Fibroblast of lung (primary cell): Measurements from ENCODE around the gene CALCOCO1. TPM values are rescaled to one million over a fixed set of nuclear protein-coding genes. Genes with fewer than 3 reads are reported as not detected.

Experiments used
- DNase-seq, 2 donors: peaks; one replicate each; pipeline versions ENCODE4 v3.0.0 to v3.0.0-alpha.2; 2010; ENCODE audit warnings: low read depth in 2 of 2
- H2AFZ ChIP-seq: 2 replicates; pipeline ENCODE4 v1.5.1; 2012; ENCODE audit warnings: low read length, control low read depth, inconsistent platforms
- H3K27ac ChIP-seq: 2 replicates; pipeline ENCODE4 v1.5.1; 2011; ENCODE audit warnings: low read length, control low read depth; ENCODE audit not compliant: insufficient read depth
- H3K27me3 ChIP-seq: 2 replicates; pipeline ENCODE4 v1.5.1; 2011; ENCODE audit warnings: mild to moderate bottlenecking, low read length; ENCODE audit not compliant: control insufficient read depth, insufficient read depth
- H3K36me3 ChIP-seq: 2 replicates; pipeline ENCODE4 v1.5.1; 2011; ENCODE audit warnings: low read length; ENCODE audit not compliant: control insufficient read depth, insufficient read depth
- H3K4me1 ChIP-seq: 2 replicates; pipeline ENCODE4 v1.5.1; 2011; ENCODE audit warnings: low read length; ENCODE audit not compliant: control insufficient read depth, insufficient read depth; ENCODE audit errors: extremely low read depth
- H3K4me2 ChIP-seq: 2 replicates; pipeline ENCODE4 v1.5.1; 2011; ENCODE audit warnings: low read length, control low read depth; ENCODE audit not compliant: insufficient read depth; ENCODE audit errors: extremely low read depth
- H3K4me3 ChIP-seq, 4 experiments: fragments of 200-600 bp in 1 of 4; sonication (generic) in 1 of 4; replicated peaks in 1 of 4; 2 replicates each; pipeline ENCODE4 v1.5.1; 2011 to 2016; ENCODE audit warnings: low read length in 4 of 4, low read depth in 3 of 4, mild to moderate bottlenecking in 3 of 4, control low read depth in 2 of 4, inconsistent platforms in 1 of 4, mixed read lengths in 1 of 4; ENCODE audit not compliant: insufficient read depth in 1 of 4; ENCODE audit errors: control extremely low read depth in 1 of 4
- H3K79me2 ChIP-seq: 2 replicates; pipeline ENCODE4 v1.5.1; 2012; ENCODE audit warnings: mild to moderate bottlenecking, low read length, inconsistent platforms; ENCODE audit not compliant: control insufficient read depth, insufficient read depth
- H3K9ac ChIP-seq: 2 replicates; pipeline ENCODE4 v1.5.1; 2011; ENCODE audit warnings: mild to moderate bottlenecking, low read length, control low read depth; ENCODE audit not compliant: insufficient read depth
- H3K9me3 ChIP-seq: 2 replicates; pipeline ENCODE4 v1.5.1; 2012; ENCODE audit warnings: low read depth, low read length; ENCODE audit not compliant: control insufficient read depth, insufficient read depth
- H4K20me1 ChIP-seq: 2 replicates; pipeline ENCODE4 v1.5.1; 2011; ENCODE audit warnings: low read length; ENCODE audit not compliant: control insufficient read depth, insufficient read depth; ENCODE audit errors: extremely low read depth
- CTCF ChIP-seq, 2 donors: IDR thresholded peaks in 1 of 2; conservative IDR thresholded peaks in 1 of 2; 1 replicate in 1 of 2; 2 replicates in 1 of 2; pipeline ENCODE4 v1.5.1; 2011 to 2012; ENCODE audit warnings: low read length in 2 of 2, control low read depth in 1 of 2, inconsistent platforms in 1 of 2, low read depth in 1 of 2, mild to moderate bottlenecking in 1 of 2
- EZH2 ChIP-seq: IDR thresholded peaks from 2 replicates; pipeline ENCODE4 v1.5.1; 2012; ENCODE audit warnings: low read length, control low read depth, mild to moderate bottlenecking; ENCODE audit errors: missing control alignments
- polyA plus RNA-seq, 2 donors: library from polyadenylated mRNA; depleted of rRNA in 1 of 2; stranded (reverse) in 1 of 2; unstranded in 1 of 2; fragments of >200 nt; gene quantifications; 2 replicates each; pipeline ENCODE4 v1.2.1, GENCODE V29; 2011 to 2012; ENCODE audit warnings: missing spikeins in 1 of 2
- total RNA-seq: library from RNA; depleted of rRNA; stranded (reverse); fragments of >200 nt; gene quantifications from 2 replicates; pipeline ENCODE4 v1.2.1, GENCODE V29; 2014

Gene CALCOCO1
- total and polyA plus RNA-seq, 2 donors (not counting 1 experiment from before 2014, with no cell fraction given) = 116 to 125 TPM

GRCh38 chr12:53717319-53717718 is 9.9 kb downstream of the CALCOCO1 start:
- H3K27ac ChIP-seq = no peak overlapping the region

GRCh38 chr12:53714004-53714403 is 13.2 kb downstream of the CALCOCO1 start:
- no peaks in the 10 kb centered on the region for H3K4me1 ChIP-seq
- H3K27me3 ChIP-seq = no peaks in the 10 kb centered on the region
- H3K4me2 ChIP-seq = no peak overlapping the region
- H2AFZ ChIP-seq = no peak overlapping the region
- no peak overlapping the region for H3K4me3 ChIP-seq
- no peak overlapping the region for H3K27ac ChIP-seq
- TF ChIP-seq CTCF (conservative IDR thresholded peaks at IDR 0.05 in 1 of 2, IDR thresholded peaks at IDR 0.05 in 1 of 2; ENCODE audit: low read depth in 1 of 2, low read length in 2 of 2) (no peak), EZH2 (no peak)
- H3K9me3 ChIP-seq = no peaks in the 10 kb centered on the region
- H4K20me1 ChIP-seq = no peaks in the 10 kb centered on the region
- H3K9ac ChIP-seq = no peak overlapping the region
- peaks cover 11% of the 10 kb centered on the region for H3K36me3 ChIP-seq
- H3K79me2 ChIP-seq = no peaks in the 10 kb centered on the region
- no peak for DNase-seq

More at GRCh38 chr12:53717319-53717718, 9.9 kb downstream of the CALCOCO1 start:
- Histone ChIP-seq H3K9ac (no peak overlapping the region), H3K4me3 (no peak overlapping the region), H3K79me2 (no peaks in the 10 kb centered on the region), H3K4me2 (no peak overlapping the region), H3K27me3 (no peaks in the 10 kb centered on the region), H3K4me1 (no peaks in the 10 kb centered on the region), H2AFZ (no peak overlapping the region), H3K9me3 (no peaks in the 10 kb centered on the region), H3K36me3 (peaks cover 13% of the 10 kb centered on the region), H4K20me1 (no peaks in the 10 kb centered on the region)
- no peak for DNase-seq
- no peak for TF ChIP-seq EZH2
- TF ChIP-seq CTCF (conservative IDR thresholded peaks at IDR 0.05 in 1 of 2, IDR thresholded peaks at IDR 0.05 in 1 of 2; ENCODE audit: low read depth in 1 of 2, low read length in 2 of 2) = no peak

- TF ChIP-seq CTCF (conservative IDR thresholded peaks at IDR 0.05 in 1 of 2, IDR thresholded peaks at IDR 0.05 in 1 of 2; ENCODE audit: low read depth in 1 of 2, low read length in 2 of 2) = no peak
- no peak for TF ChIP-seq EZH2
- Histone ChIP-seq H3K4me2 (no peak overlapping the region), H2AFZ (no peak overlapping the region), H3K79me2 (no peaks in the 10 kb centered on the region), H3K4me3 (no peak overlapping the region), H3K27ac (no peak overlapping the region), H3K9me3 (no peaks in the 10 kb centered on the region), H3K9ac (no peak overlapping the region), H3K4me1 (no peaks in the 10 kb centered on the region), H4K20me1 (no peaks in the 10 kb centered on the region), H3K36me3 (peaks cover 11% of the 10 kb centered on the region), H3K27me3 (no peaks in the 10 kb centered on the region)
- DNase-seq = no peak
These were observed 13.7 kb downstream of the CALCOCO1 start for GRCh38 chr12:53713516-53713915.
